ENCODE data around the gene TDRD7.

- TF ChIP-seq GATA3 (IDR thresholded peaks at IDR 0.05; ENCODE audit: low read depth, low read length): no peak
- no peak for TF ChIP-seq GATA2 (IDR thresholded peaks at IDR 0.05; ENCODE audit: low read depth, low read length)
Observed at GRCh38 chr9:97501972-97502221, 90.0 kb downstream of the TDRD7 start.

All from SH-SY5Y (cell line).